NCI-H446 (cell line): ENCODE results near the gene GTF2I.
"Not testable (repeated sequence)": the region's sequence is repeated elsewhere in the genome, so short reads cannot be mapped to it uniquely, and the experiment has no call there.

Source experiments
- DNase-seq, 2 experiments: peaks; one replicate each; lab custom pipeline; 2025; lab: John Stamatoyannopoulos, UW

Gene GTF2I

DNA sequence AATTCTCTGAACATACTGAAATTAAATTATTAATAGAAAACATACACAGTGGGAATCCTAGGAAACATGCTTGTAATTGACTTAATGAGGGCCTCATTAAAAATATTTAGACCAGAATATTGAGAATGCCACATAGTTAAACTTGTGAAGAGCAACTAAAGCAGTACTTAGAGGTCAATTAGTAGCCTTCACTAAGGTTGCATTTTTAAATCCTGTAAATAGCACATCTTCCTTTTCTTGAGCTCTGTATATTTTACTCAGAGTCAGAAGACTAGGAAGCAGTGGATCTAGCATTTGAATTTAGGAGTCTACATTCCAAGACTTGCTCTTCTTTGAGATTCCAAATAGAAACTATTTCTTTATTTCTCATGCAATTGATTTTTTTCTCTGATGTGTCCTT is 56.0 kb downstream of the GTF2I start:
- no peak for DNase-seq

- DNase-seq = no peak
These were observed 60.4 kb downstream of the GTF2I start for GRCh38 chr7:74717889-74718288.

DNA sequence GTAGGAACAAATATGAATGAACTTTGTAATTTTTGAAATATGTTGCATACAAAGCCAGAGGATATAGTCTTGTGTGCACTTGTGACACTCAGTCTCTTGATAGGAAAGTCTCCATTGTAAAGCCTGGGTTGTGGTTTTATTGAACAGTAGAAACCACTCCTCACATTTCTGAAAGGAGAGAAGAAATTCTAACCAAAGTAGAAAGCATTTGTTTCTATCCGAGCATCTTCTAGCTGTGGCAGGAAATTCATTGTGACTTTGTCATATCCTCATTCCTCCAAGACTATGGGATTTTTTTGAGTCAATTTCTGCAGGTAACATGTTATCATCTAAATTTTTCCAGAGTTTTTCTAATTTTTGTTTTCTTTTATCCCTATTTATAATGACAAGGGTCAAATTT is 60.8 kb downstream of the GTF2I start:
- DNase-seq = no peak

DNA sequence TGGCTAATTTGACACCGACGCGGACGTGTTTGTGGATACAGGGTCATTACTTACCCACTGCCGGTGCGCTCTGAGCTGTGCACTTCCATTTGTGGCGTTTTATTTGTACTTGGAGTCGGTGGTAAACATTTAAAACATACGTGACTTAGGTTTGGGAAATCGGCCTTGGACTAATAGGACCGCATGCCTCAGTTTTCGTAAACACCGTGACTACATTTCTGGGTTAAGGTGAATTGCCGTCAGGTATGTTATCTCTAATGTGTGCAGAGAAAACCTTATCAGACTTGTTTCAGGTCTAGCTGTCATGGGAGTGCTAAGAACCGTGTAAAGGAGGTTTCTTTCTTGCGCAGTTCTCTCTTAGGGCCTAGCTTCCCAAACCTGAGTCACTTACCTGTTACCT is 64.6 kb downstream of the GTF2I start:
- no peak for DNase-seq

DNA sequence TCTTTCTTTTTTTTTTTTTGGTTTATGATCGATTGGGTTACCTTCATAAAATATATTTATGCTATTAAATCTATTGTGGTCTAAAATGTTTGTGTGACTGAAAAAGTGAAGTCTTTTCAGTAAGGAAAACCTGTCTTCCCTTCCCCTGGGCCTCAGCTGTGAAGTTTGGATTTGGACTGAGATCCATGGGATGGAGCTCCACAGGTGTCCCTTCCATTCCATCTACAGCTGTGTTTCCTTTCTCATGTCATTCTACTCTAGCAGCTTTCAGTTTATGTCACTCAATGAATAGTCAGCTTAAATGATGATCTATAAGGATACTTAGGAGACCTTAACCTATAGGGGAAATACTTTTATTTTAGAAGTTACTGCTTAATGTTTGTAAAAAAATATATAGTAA is 68.3 kb downstream of the GTF2I start:
- no peak for DNase-seq

GRCh38 chr7:74726309-74727101 is 69.0 kb downstream of the GTF2I start:
- DNase-seq = no peak

DNA sequence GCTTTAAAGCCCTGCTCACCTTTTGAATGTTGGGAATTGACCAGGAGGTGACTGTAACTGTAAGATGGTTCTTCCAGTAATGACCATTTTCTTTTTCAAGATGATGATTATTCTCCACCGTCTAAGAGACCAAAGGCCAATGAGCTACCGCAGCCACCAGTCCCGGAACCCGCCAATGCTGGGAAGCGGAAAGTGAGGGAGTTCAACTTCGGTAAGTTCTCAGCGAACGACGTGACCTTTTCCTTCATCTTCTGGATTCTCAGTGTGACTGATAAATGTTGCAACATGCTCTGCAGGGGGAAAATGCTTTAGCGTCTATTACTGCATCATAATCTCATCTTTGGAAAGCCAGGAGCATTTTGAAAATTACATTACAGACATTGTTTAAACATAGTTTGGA is 71.2 kb downstream of the GTF2I start:
- DNase-seq = not testable (repeated sequence)

- not testable (repeated sequence) for DNase-seq
These were observed 72.7 kb downstream of the GTF2I start for GRCh38 chr7:74730186-74730585.

DNA sequence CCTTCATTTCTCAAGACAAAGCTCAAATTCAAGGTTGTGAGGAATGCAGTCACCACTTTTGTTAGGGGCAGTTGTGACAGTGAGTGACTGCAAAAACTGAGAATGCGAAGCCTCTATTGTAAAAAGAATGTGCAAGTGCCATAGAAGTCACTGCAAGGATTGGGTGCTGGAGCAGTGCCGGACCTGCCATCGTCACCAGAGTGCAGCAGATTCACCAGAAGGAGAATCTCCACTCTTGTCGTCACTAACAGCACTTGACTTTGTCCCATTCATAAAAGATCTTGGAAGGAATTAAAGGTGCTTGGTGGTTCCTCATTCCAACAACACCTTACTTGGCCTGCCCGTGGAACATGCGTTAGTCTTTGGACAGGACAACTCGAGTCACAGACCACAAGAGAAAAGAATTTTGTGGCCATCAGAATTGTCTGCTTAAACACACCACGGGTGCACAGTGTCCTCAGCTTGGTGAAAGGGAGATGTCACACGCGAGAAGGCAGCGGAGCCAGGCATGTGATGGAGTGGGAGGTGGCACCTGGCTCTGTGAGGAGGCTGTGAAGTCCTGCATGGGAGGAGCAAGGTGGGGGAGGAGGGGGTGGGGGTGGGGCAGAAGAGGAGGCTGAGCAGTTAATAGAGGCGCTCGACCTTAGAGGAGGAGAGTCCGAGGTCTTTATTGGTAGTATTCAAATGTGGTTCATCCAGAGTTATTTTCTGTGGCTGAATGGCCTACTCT is 82.6 kb downstream of the GTF2I start:
- DNase-seq = not testable (repeated sequence)

DNA sequence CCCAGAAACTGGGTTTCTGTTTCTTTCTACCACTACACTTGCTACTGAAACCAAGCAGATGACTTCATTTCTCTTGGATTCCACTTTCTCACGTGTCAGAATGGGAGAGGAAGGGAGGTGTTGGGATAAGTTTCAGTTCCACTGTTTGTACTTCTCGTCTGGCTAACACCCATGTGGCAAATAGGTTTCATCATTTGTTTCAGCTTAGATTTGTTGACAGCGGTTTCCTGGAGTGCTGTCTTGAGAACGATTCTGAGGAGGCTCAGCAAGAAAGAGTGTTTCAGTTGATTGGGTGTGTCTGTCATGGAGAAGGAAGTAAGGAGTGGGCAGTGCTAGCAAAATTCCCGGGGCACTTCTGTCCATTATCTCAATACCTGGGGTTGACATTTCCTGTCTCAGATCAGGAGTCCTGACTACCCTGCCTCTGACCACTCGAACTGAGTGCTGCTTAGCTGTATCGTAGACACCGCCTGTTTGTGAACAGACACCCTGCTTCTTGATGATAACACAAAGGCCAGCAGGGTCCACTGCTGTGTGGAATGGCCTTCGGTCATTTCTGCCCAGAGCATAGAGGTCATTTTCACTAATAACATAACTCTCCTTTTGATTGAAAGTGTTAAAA is 86.5 kb downstream of the GTF2I start:
- not testable (repeated sequence) for DNase-seq

DNA sequence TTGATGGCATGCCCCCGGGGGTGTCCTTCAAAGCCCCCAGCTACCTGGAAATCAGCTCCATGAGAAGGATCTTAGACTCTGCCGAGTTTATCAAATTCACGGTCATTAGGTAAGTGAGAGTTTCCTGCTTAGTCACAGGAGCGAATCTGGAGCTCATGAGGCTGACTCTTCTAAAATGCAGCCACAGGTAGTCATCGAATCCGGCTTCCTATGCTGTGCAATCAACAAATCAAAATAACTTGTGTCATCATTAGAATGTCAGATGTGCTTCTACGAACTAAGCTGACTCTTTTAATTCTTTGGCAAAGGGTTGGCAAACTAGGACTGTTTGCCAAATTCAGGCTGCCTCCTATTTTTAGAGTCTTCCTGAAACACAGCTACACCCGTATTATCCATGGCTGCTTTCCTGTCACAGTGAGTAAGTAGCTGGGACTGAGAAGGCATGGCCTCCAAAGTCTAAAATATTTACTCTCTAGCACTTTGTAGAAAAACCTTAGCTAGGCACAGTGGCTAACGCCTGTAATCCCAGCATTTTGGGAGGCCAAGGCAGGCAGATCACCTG is 96.5 kb downstream of the GTF2I start:
- not testable (repeated sequence) for DNase-seq

- not testable (repeated sequence) for DNase-seq
These were observed 99.2 kb downstream of the GTF2I start for GRCh38 chr7:74756673-74757072.

GRCh38 chr7:74758268-74758667 is 100.8 kb downstream of the GTF2I start:
- DNase-seq = not testable (repeated sequence)

DNA sequence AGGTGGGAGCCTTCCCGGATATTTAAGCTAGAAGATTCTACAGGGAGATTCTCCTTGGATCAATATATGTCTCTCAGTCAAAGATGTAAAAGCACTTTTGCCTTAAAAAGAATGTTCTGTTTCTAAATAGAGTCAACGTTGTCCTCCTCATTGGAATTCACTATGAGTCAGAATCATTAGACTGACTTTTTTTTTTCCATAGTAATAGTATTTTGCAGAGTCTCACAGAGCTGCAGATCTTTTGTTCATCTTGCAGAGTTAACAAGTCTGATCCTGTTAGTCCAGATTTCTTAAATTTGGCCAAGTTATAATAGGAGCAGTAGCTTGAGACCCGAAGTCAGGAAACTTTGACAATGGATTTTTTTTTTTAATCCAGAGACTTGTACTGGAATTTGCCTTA is 101.5 kb downstream of the GTF2I start:
- DNase-seq = not testable (repeated sequence)

GRCh38 chr7:74765205-74765918 is 107.8 kb downstream of the GTF2I start:
- not testable (repeated sequence) for DNase-seq

DNA sequence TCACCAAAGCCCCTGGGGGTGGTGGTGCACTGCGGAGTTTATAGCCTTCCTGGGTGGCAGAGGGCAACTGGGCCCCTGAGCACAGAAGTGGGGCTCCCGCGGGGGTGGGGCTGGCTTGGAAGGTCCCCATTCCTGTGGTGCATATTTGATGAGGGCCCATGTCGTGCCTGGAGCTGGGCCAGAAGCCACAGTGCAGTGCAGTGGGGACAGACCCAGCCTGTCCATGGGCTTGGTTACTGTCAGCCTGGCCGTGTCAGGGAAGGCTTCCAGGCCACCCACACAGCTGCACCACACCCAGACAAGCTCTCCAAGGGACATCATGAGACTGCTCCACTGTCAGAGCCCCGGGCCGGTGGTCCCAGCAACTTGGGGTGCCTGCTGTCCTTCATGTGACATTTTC is 109.0 kb downstream of the GTF2I start:
- not testable (repeated sequence) for DNase-seq

GRCh38 chr7:74766991-74767390 is 109.5 kb downstream of the GTF2I start:
- not testable (repeated sequence) for DNase-seq

DNA sequence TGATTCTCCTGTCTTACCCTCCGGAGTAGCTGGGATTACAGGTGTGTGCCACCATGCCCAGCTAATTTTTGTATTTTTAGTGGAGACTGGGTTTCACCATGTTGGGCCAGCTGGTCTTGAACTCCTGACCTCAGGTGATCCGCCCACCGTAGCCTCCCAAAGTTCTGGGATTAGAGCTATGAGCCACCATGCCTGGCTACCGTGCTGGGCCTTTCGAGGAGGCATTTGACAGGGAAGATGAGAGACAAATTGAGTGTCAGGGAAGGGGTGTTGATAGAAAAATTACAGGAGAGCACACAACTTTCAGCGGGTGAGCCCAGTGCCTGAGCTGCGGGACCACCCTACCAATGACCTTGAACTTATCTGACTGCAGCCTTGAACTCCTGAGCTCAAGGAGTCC is 112.5 kb downstream of the GTF2I start:
- DNase-seq = not testable (repeated sequence)

DNA sequence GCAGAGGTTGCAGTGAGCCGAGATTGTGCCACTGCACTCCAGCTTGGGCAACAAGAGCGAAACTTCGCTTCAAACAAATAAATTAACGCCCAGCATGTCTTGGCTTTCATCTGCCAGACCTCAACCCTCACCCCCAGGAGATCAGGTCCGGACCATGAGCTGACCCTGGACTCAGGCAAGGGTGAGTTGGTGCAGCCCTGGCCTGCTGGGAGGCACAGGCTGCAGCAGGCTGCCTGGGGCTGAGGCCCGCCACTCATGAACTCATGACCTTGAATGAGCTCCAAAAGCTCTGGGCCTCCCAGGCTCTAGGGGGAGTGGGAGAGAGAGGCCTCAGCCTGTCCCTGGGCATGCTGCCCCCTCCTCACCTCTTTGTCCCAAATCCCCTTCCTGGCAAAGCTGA is 114.6 kb downstream of the GTF2I start:
- not testable (repeated sequence) for DNase-seq

- not testable (repeated sequence) for DNase-seq
These were observed 116.5 kb downstream of the GTF2I start, which contains the start of gene NCF1 for GRCh38 chr7:74773760-74774750. NCF1 (plus strand) TSS chr7:74774011; CDS start chr7:74774032, 21 bp downstream.
